ENCODE measurements around the gene ADCY5. TPM values are rescaled to one million over a fixed set of nuclear protein-coding genes. Genes with fewer than 3 reads are reported as not detected.

The ADCY5 gene
- total and polyA plus RNA-seq, 7 experiments from 2014 or later, result 0.07 TPM; not detected in 6

DNA sequence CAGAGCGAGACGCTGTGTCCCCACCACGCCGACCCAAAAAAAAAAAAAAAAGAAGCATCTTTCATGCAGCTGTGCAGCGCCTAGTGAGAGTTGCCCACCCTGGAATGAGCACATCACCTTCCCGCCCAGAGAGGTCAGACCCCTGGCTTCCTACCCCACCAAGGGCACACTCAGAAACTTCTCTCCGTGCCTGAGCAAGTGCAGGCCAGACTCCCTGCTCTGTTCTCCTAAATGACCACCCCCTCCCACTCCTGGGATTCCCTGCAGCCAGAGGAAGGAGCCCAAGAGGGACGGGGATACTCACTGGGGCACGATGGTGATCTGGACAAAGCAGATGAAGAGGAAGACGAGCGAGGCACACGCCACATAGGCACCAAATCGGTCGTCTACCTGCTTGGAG, 131.2 kb downstream of the ADCY5 start:
- Histone ChIP-seq H3K9me3 (ENCODE audit: control insufficient read depth in 2 of 3, low read length in 3 of 3) (no peaks in the 10 kb centered on the region), H3K27ac (ENCODE audit: low read depth, low read length) (no peak overlapping the region), H3K27me3 (ENCODE audit: control insufficient read depth in 2 of 2, insufficient read depth in 2 of 2, low read length in 2 of 2) (no peaks in the 10 kb centered on the region), H3K36me3 (ENCODE audit: control insufficient read depth in 2 of 3, insufficient read depth in 3 of 3, low read length in 3 of 3) (no peaks in the 10 kb centered on the region), H3K4me3 (ENCODE audit: low read length) (no peak overlapping the region), H3K4me1 (ENCODE audit: control insufficient read depth in 2 of 2, insufficient read depth in 2 of 2, low read length in 2 of 2) (no peaks in the 10 kb centered on the region)
- Mint-ChIP-seq H3K4me3 (no peak overlapping the region), H3K4me1 (peaks cover 0 to 3% (median 0%) of the 10 kb centered on the region in 7 donors), H3K27me3 (peaks cover 0 to 23% (median 20%) of the 10 kb centered on the region in 5 donors), H3K9me3 (no peaks in the 10 kb centered on the region), H3K27ac (no peak overlapping the region), H3K36me3 (no peaks in the 10 kb centered on the region)
- DNase-seq (no peak), ATAC-seq (no peak)
- intact Hi-C loops (cut with micrococcal nuclease), result no loop called here
- ChIA-PET CTCF (no interaction called here), POLR2A (no interaction called here)

DNA sequence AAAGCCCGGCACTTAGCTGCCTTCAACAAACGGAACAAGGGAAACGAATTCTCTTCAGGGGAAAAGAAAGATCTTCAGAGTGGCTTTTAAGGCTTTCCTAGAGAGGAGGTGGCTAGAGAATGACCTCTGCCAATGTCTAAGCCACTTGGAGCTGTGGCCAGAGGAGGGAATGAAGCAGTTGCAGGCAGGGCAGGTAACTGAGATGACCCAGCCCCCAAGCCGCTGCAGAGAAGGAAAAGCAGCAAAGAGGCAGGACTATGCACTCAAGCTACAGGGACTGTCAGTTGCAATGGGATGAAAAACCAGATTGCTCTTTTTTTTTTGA, 133.7 kb downstream of the ADCY5 start:
- no peak overlapping the region for H3K4me3 Mint-ChIP-seq
- Histone ChIP-seq H3K4me1 (ENCODE audit: control insufficient read depth in 2 of 2, insufficient read depth in 2 of 2, low read length in 2 of 2) (no peaks in the 10 kb centered on the region), H3K27ac (ENCODE audit: low read depth, low read length) (no peak overlapping the region), H3K4me3 (ENCODE audit: low read length) (no peak overlapping the region), H3K36me3 (ENCODE audit: control insufficient read depth in 2 of 3, insufficient read depth in 3 of 3, low read length in 3 of 3) (no peaks in the 10 kb centered on the region), H3K9me3 (ENCODE audit: control insufficient read depth in 2 of 3, low read length in 3 of 3) (no peaks in the 10 kb centered on the region), H3K27me3 (ENCODE audit: control insufficient read depth in 2 of 2, insufficient read depth in 2 of 2, low read length in 2 of 2) (no peaks in the 10 kb centered on the region)
- H3K27ac Mint-ChIP-seq, result no peak overlapping the region
- H3K36me3 Mint-ChIP-seq, result no peaks in the 10 kb centered on the region
- ChIA-PET POLR2A (no interaction called here), CTCF (no interaction called here)
- intact Hi-C loops (cut with micrococcal nuclease), result no loop called here
- H3K4me1 Mint-ChIP-seq, result peaks cover 0 to 3% (median 0%) of the 10 kb centered on the region in 7 donors
- H3K9me3 Mint-ChIP-seq, result no peaks in the 10 kb centered on the region
- no peak for DNase-seq
- ATAC-seq, result no peak
- H3K27me3 Mint-ChIP-seq, result peaks cover 0 to 23% (median 16%) of the 10 kb centered on the region in 5 donors

DNA sequence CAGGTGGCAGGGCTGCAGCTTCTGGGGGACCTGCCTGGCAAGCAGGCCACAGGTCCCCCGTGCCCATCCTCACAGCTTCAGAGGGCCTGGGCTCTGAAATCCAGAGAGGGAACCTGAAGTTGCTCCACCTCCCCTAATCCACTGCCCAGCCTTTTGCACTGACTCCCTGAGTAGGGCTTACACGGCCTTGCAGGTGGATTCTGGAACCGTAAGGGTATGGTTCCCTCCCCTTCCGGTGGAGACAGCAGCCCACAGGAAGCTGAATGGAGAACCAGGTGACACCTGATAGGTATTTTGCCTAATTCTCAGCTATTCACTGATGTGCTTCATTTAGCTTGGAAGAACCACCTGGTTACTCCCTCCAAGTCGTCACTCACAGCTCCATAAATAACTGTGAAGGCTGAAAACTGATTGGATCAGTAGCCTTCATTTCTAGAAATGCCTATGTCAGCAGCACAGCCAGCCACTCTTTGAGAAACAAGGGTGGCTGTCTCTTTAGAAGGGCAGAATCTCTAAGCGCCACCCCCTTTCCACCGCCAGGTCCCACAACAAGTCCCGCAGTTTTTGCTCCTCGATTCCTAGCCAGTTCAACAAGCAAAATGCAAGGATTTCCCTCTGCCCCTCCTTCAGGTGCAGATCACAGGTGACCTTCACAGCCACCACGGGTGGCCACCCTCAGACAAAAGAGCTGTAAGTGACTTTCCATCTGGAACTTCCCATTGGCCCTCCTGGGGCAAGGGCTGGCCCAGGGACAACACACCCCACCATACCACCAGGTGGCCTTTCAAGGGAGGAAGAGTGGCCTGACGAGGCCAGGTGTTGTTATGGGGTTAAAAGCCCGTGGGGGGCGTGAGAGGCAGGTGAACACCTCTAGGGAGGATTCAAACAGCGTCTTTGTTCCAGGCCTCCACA, 134.3 kb downstream of the ADCY5 start:
- H3K4me1 ChIP-seq (ENCODE audit: control insufficient read depth in 2 of 2, insufficient read depth in 2 of 2, low read length in 2 of 2), result no peaks in the 10 kb centered on the region
- H3K27me3 ChIP-seq (ENCODE audit: control insufficient read depth in 2 of 2, insufficient read depth in 2 of 2, low read length in 2 of 2), result no peaks in the 10 kb centered on the region
- peaks cover 0 to 3% (median 0%) of the 10 kb centered on the region in 7 donors for H3K4me1 Mint-ChIP-seq
- intact Hi-C loops (cut with micrococcal nuclease), result no loop called here
- no peak overlapping the region for H3K4me3 Mint-ChIP-seq
- no peaks in the 10 kb centered on the region for H3K36me3 Mint-ChIP-seq
- no peak overlapping the region for H3K27ac Mint-ChIP-seq
- CTCF ChIA-PET, result no interaction called here
- peaks cover 0 to 23% (median 18%) of the 10 kb centered on the region in 5 donors for H3K27me3 Mint-ChIP-seq
- no peaks in the 10 kb centered on the region for H3K36me3 ChIP-seq (ENCODE audit: control insufficient read depth in 2 of 3, insufficient read depth in 3 of 3, low read length in 3 of 3)
- ATAC-seq, result no peak
- H3K4me3 ChIP-seq (ENCODE audit: low read length), result no peak overlapping the region
- no peaks in the 10 kb centered on the region for H3K9me3 ChIP-seq (ENCODE audit: control insufficient read depth in 2 of 3, low read length in 3 of 3)
- POLR2A ChIA-PET, result no interaction called here
- H3K27ac ChIP-seq (ENCODE audit: low read depth, low read length), result no peak overlapping the region
- no peaks in the 10 kb centered on the region for H3K9me3 Mint-ChIP-seq
- no peak for DNase-seq

DNA sequence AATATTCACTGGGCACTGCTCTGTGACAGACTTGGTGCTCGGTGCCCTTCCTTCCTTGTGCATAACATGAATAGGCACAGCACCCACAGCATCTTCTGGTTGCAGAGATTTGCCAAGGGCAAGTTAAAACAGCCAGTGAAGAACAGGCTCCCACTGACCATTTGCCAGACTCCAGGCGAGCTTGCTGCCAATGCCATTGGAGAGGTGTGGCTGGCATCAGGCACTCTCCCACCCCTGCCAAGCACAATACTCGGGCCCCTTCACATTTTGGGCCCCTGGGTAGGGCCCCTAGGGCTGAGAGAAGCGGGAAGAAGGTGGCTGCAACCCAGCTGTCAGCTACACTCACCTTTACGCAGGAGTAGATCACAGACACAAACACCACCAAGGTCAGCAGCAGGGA, 135.0 kb downstream of the ADCY5 start:
- peaks cover 0 to 23% (median 19%) of the 10 kb centered on the region in 5 donors for H3K27me3 Mint-ChIP-seq
- H3K36me3 ChIP-seq (ENCODE audit: control insufficient read depth in 2 of 3, insufficient read depth in 3 of 3, low read length in 3 of 3), result no peaks in the 10 kb centered on the region
- H3K27ac ChIP-seq (ENCODE audit: low read depth, low read length), result no peak overlapping the region
- no peaks in the 10 kb centered on the region for H3K9me3 ChIP-seq (ENCODE audit: control insufficient read depth in 2 of 3, low read length in 3 of 3)
- no peaks in the 10 kb centered on the region for H3K4me1 ChIP-seq (ENCODE audit: control insufficient read depth in 2 of 2, insufficient read depth in 2 of 2, low read length in 2 of 2)
- H3K27ac Mint-ChIP-seq, result no peak overlapping the region
- DNase-seq (no peak), ATAC-seq (no peak)
- no peak overlapping the region for H3K4me3 ChIP-seq (ENCODE audit: low read length)
- intact Hi-C loops (cut with micrococcal nuclease), result no loop called here
- no peaks in the 10 kb centered on the region for H3K27me3 ChIP-seq (ENCODE audit: control insufficient read depth in 2 of 2, insufficient read depth in 2 of 2, low read length in 2 of 2)
- POLR2A ChIA-PET, result no interaction called here
- peaks cover 0 to 3% (median 0%) of the 10 kb centered on the region in 7 donors for H3K4me1 Mint-ChIP-seq
- H3K4me3 Mint-ChIP-seq, result no peak overlapping the region
- CTCF ChIA-PET, result no interaction called here
- H3K9me3 Mint-ChIP-seq, result no peaks in the 10 kb centered on the region
- H3K36me3 Mint-ChIP-seq, result no peaks in the 10 kb centered on the region

DNA sequence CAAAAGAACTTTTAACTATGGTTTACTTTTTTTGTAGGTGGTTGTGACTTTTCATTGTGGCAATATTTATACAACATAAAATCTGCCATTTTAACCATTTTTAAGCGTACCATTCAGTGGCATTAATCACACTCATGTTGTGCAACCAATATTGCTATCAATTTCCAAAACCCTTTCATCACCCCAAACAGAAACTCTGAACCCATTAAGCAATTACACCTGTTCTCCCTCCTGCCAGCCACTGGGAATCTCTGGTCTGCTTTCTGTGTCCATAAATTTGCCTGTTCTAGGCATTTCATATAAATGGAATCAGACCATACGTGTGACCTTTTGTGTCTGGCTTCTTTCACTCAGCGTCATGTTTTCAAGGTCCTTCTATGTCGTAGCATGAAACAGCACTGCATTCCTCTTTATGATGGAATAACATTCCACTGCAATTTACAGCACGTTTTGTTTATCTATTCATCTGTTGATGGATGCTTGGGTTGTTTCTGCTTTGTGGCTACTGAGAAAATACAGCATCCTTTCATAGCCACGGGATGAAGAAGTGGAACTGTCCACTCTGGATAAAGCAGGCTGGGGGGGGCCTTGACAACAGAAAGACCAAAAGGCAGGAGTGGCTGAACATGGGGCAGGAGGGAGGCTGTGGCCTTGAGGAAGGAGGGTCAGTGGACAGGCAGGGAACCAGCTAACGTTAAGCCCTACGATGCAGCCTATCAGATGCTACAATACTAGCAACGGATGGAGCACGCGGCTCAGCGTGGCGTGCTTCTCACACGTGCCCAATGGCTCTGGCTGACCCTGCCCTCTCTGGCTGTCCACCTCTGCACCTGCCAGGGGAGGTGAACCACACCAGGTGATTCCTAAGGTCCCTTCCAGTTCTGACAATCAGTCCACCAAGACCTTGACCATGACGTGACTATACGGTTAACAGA, 136.3 kb downstream of the ADCY5 start:
- Mint-ChIP-seq H3K4me3 (no peak overlapping the region), H3K9me3 (no peaks in the 10 kb centered on the region), H3K27me3 (peaks cover 0 to 23% (median 17%) of the 10 kb centered on the region in 5 donors), H3K36me3 (no peaks in the 10 kb centered on the region), H3K27ac (no peak overlapping the region), H3K4me1 (peaks cover 0 to 3% (median 0%) of the 10 kb centered on the region in 7 donors)
- no peak overlapping the region for H3K27ac ChIP-seq (ENCODE audit: low read depth, low read length)
- peaks cover 0 to 1% of the 10 kb centered on the region in 2 donors for H3K27me3 ChIP-seq (ENCODE audit: control insufficient read depth in 2 of 2, insufficient read depth in 2 of 2, low read length in 2 of 2)
- no peaks in the 10 kb centered on the region for H3K36me3 ChIP-seq (ENCODE audit: control insufficient read depth in 2 of 3, insufficient read depth in 3 of 3, low read length in 3 of 3)
- POLR2A ChIA-PET, result no interaction called here
- DNase-seq (no peak), ATAC-seq (no peak)
- intact Hi-C loops (cut with micrococcal nuclease), result no loop called here
- CTCF ChIA-PET, result no interaction called here
- H3K4me1 ChIP-seq (ENCODE audit: control insufficient read depth in 2 of 2, insufficient read depth in 2 of 2, low read length in 2 of 2), result no peaks in the 10 kb centered on the region
- no peaks in the 10 kb centered on the region for H3K9me3 ChIP-seq (ENCODE audit: control insufficient read depth in 2 of 3, low read length in 3 of 3)
- H3K4me3 ChIP-seq (ENCODE audit: low read length), result no peak overlapping the region

DNA sequence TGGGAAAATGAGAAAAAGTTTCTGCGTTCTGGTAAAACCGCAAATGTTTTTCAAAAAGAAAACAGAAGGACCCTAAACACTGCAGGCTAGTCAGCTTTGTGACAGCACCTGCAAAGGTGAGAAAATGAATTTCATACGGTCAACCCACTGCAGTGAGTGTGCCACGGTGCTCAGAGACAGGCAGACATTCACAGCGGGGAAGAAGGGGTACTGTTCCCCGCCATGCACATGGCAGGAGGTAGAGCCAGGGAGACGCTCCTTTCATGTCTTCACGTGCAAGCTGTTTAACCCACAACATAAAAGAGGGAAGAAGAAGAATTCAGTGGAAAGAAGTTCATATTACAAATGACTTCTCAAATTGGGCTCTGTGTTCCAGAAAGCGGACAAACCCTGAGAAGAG, 137.7 kb downstream of the ADCY5 start:
- H3K27me3 ChIP-seq (ENCODE audit: control insufficient read depth in 2 of 2, insufficient read depth in 2 of 2, low read length in 2 of 2), result peaks cover 0 to 3% of the 10 kb centered on the region in 2 donors
- H3K4me3 Mint-ChIP-seq, result no peak overlapping the region
- H3K27me3 Mint-ChIP-seq, result peaks cover 0 to 18% (median 17%) of the 10 kb centered on the region in 5 donors
- intact Hi-C loops (cut with micrococcal nuclease), result no loop called here
- H3K4me1 Mint-ChIP-seq, result peaks cover 0 to 3% (median 0%) of the 10 kb centered on the region in 7 donors
- H3K9me3 ChIP-seq (ENCODE audit: control insufficient read depth in 2 of 3, low read length in 3 of 3), result no peaks in the 10 kb centered on the region
- ChIA-PET CTCF (no interaction called here), POLR2A (no interaction called here)
- no peaks in the 10 kb centered on the region for H3K36me3 ChIP-seq (ENCODE audit: control insufficient read depth in 2 of 3, insufficient read depth in 3 of 3, low read length in 3 of 3)
- no peak overlapping the region for H3K27ac Mint-ChIP-seq
- ATAC-seq, result no peak
- no peaks in the 10 kb centered on the region for H3K36me3 Mint-ChIP-seq
- H3K27ac ChIP-seq (ENCODE audit: low read depth, low read length), result no peak overlapping the region
- H3K4me1 ChIP-seq (ENCODE audit: control insufficient read depth in 2 of 2, insufficient read depth in 2 of 2, low read length in 2 of 2), result no peaks in the 10 kb centered on the region
- H3K9me3 Mint-ChIP-seq, result no peaks in the 10 kb centered on the region
- no peak for DNase-seq
- H3K4me3 ChIP-seq (ENCODE audit: low read length), result no peak overlapping the region

Data from naive thymus-derived CD4-positive, alpha-beta T cell (primary cell).